Stimulated activated CD4-positive, alpha-beta T cell treated with anti-CD3 and anti-CD28 coated beads, Interleukin-2, amount 100 ng/mL, for 48 hours (primary cell): Measurements from ENCODE around the gene FOXA3.
"Not testable (repeated sequence)": the region's sequence is repeated elsewhere in the genome, so short reads cannot be mapped to it uniquely, and the experiment has no call there.

Experiments
- DNase-seq, 2 donors: peaks; one replicate each; pipeline ENCODE4 v3.0.0-alpha.2; 2020

Gene FOXA3

GRCh38 chr19:45828945-45829344 is 35.2 kb upstream of the FOXA3 start:
- no peak for DNase-seq

- no peak for DNase-seq
Measured at GRCh38 chr19:45834970-45835369, 29.2 kb upstream of the FOXA3 start.

- no peak for DNase-seq
Measured at GRCh38 chr19:45842198-45842597, 21.9 kb upstream of the FOXA3 start.

GRCh38 chr19:45847663-45848062 is 16.5 kb upstream of the FOXA3 start:
- no peak for DNase-seq

GRCh38 chr19:45848922-45849321 is 15.2 kb upstream of the FOXA3 start:
- DNase-seq = no peak

GRCh38 chr19:45852145-45852750 is 11.9 kb upstream of the FOXA3 start:
- DNase-seq = no peak

GRCh38 chr19:45852983-45853382 is 11.1 kb upstream of the FOXA3 start:
- no peak for DNase-seq

- DNase-seq = no peak
Measured at GRCh38 chr19:45854167-45854778, 9.9 kb upstream of the FOXA3 start.

- no peak for DNase-seq
Measured at GRCh38 chr19:45860359-45861259, 3.5 kb upstream of the FOXA3 start.

GRCh38 chr19:45862271-45862563 is 1.9 kb upstream of the FOXA3 start:
- no peak for DNase-seq

GRCh38 chr19:45862564-45863334 is 1.4 kb upstream of the FOXA3 start, which contains the start of gene SYMPK:
TSS of gene SYMPK (minus strand) at chr19:45863147. CDS start at chr19:45854495, 8,652 bp downstream.
- peak; percentile 97 to 98 for DNase-seq

GRCh38 chr19:45863335-45863839 is 739 bp upstream of the FOXA3 start:
- no peak for DNase-seq

- DNase-seq = no peak
Measured at GRCh38 chr19:45864629-45865082, 530 bp downstream of the FOXA3 start.

GRCh38 chr19:45865269-45865948 is 1.3 kb downstream of the FOXA3 start:
- DNase-seq = no peak

GRCh38 chr19:45866400-45867176 is 2.5 kb downstream of the FOXA3 start:
- DNase-seq = no peak

GRCh38 chr19:45867241-45867640 is 3.1 kb downstream of the FOXA3 start:
- not testable (repeated sequence) for DNase-seq

- DNase-seq = no peak
Measured at GRCh38 chr19:45870798-45871197, 6.7 kb downstream of the FOXA3 start.

- DNase-seq = no peak
Measured at GRCh38 chr19:45872095-45872919, 8.2 kb downstream of the FOXA3 start.

GRCh38 chr19:45873219-45873772 is 9.2 kb downstream of the FOXA3 start:
- DNase-seq = no peak

GRCh38 chr19:45874620-45874966 is 10.5 kb downstream of the FOXA3 start:
- no peak for DNase-seq

GRCh38 chr19:45876161-45876410 is 12.0 kb downstream of the FOXA3 start:
- no peak for DNase-seq
